OCI-LY3 (cell line): ENCODE measurements around the gene CBLN2.

Experiments
- H2AFZ ChIP-seq: fragments of 200-600, 300-600 bp; shearing (Covaris generic); 2 replicates; pipeline ENCODE4 v1.6.0; 2014; ENCODE audit warnings: antibody characterized with exemption, low read depth, low read length
- H3K27ac ChIP-seq: fragments of 200-600, 300-600 bp; sonication (generic); 2 replicates; pipeline ENCODE4 v1.5.1; 2014; ENCODE audit warnings: mild to moderate bottlenecking, low read length, moderate library complexity, mixed read lengths
- H3K27me3 ChIP-seq: fragments of 200-600, 300-600 bp; sonication (generic); 2 replicates; pipeline ENCODE4 v1.6.1; 2014; ENCODE audit warnings: low read depth, low read length, mixed read lengths
- H3K36me3 ChIP-seq: fragments of 200-600, 300-600 bp; sonication (generic); replicated peaks from 2 replicates; pipeline ENCODE3; 2014; ENCODE audit warnings: low read depth, low read length, mixed read lengths
- H3K4me1 ChIP-seq: fragments of 300-600, 200-600 bp; sonication (generic); 2 replicates; pipeline ENCODE4 v1.6.1; 2014; ENCODE audit warnings: low read length, mixed read lengths
- H3K4me2 ChIP-seq: fragments of 200-600, 300-600 bp; sonication (generic); 2 replicates; pipeline ENCODE4 v1.6.1; 2014; ENCODE audit warnings: low read length, mixed read lengths
- H3K4me3 ChIP-seq: fragments of 300-600, 200-600 bp; sonication (generic); 2 replicates; pipeline ENCODE4 v1.5.1; 2014; ENCODE audit warnings: antibody characterized with exemption, mild to moderate bottlenecking, low read length, moderate library complexity
- H3K79me2 ChIP-seq: fragments of 300-600, 200-600 bp; shearing (Covaris generic); 2 replicates; pipeline ENCODE4 v1.6.1; 2014; ENCODE audit warnings: mild to moderate bottlenecking, low read length, mixed read lengths
- H3K9ac ChIP-seq: fragments of 300-600, 200-600 bp; shearing (Covaris generic); 2 replicates; pipeline ENCODE4 v1.6.0; 2014; ENCODE audit warnings: mild to moderate bottlenecking, low read length, moderate library complexity
- H3K9me3 ChIP-seq: fragments of 200-600, 300-600 bp; shearing (Covaris generic); 2 replicates; pipeline ENCODE4 v1.6.1; 2014; ENCODE audit warnings: low read length, mixed read lengths; ENCODE audit not compliant: insufficient read depth
- H4K20me1 ChIP-seq: fragments of 200-600, 300-600 bp; sonication (generic); 2 replicates; pipeline ENCODE4 v1.6.1; 2016; ENCODE audit warnings: low read length, mixed read lengths; ENCODE audit not compliant: insufficient read depth
- CTCF ChIP-seq: fragments of 200-600, 300-600 bp; sonication (generic); IDR thresholded peaks from 2 replicates; pipeline ENCODE4 v1.5.1; 2014; ENCODE audit warnings: antibody characterized with exemption, low read length, low read depth
- EZH2phosphoT487 ChIP-seq: fragments of 200-600 bp; shearing (Covaris generic); IDR thresholded peaks from 2 replicates; pipeline ENCODE4 v1.6.1; 2018; ENCODE audit warnings: antibody characterized with exemption, mixed run types, low read depth

CBLN2 gene

GRCh38 chr18:72543357-72544055 is 636 bp downstream of the CBLN2 start:
- no peak overlapping the region for H3K27ac ChIP-seq
- peak overlapping the region; percentile 86; the same call in 1 of the 2 replicates for H2AFZ ChIP-seq
- no peaks in the 10 kb centered on the region for H3K9me3 ChIP-seq
- no peak overlapping the region for H3K9ac ChIP-seq
- no peaks in the 10 kb centered on the region for H4K20me1 ChIP-seq
- TF ChIP-seq CTCF (no peak), EZH2phosphoT487 (no peak)
- no peaks in the 10 kb centered on the region for H3K36me3 ChIP-seq
- H3K79me2 ChIP-seq = no peaks in the 10 kb centered on the region
- peaks cover 7% of the 10 kb centered on the region; the same call in 1 of the 2 replicates for H3K27me3 ChIP-seq
- peak overlapping the region; percentile 86 for H3K4me2 ChIP-seq
- no peaks in the 10 kb centered on the region for H3K4me1 ChIP-seq
- peak overlapping the region; percentile 75 for H3K4me3 ChIP-seq

- Histone ChIP-seq H3K79me2 (no peaks in the 10 kb centered on the region), H2AFZ (no peak overlapping the region), H3K27me3 (peaks cover 7% of the 10 kb centered on the region; the same call in 1 of the 2 replicates), H3K4me1 (no peaks in the 10 kb centered on the region), H3K9ac (no peak overlapping the region), H3K36me3 (no peaks in the 10 kb centered on the region), H3K27ac (no peak overlapping the region), H3K4me3 (no peak overlapping the region), H4K20me1 (no peaks in the 10 kb centered on the region), H3K9me3 (no peaks in the 10 kb centered on the region), H3K4me2 (no peak overlapping the region; the same call in 1 of the 2 replicates)
- TF ChIP-seq CTCF (no peak), EZH2phosphoT487 (no peak)
Measured at GRCh38 chr18:72542984-72543356, 1.2 kb downstream of the CBLN2 start.

- Histone ChIP-seq H3K79me2 (no peaks in the 10 kb centered on the region), H4K20me1 (no peaks in the 10 kb centered on the region), H2AFZ (no peak overlapping the region), H3K4me1 (no peaks in the 10 kb centered on the region), H3K4me3 (peak overlapping the region; percentile 65), H3K27ac (no peak overlapping the region), H3K36me3 (no peaks in the 10 kb centered on the region), H3K27me3 (peaks cover 7% of the 10 kb centered on the region; the same call in 1 of the 2 replicates), H3K9ac (no peak overlapping the region), H3K4me2 (peak overlapping the region; percentile 55), H3K9me3 (no peaks in the 10 kb centered on the region)
- TF ChIP-seq CTCF (no peak), EZH2phosphoT487 (no peak)
Measured at GRCh38 chr18:72542342-72542741, 1.8 kb downstream of the CBLN2 start.

- Histone ChIP-seq H3K4me1 (no peaks in the 10 kb centered on the region), H4K20me1 (no peaks in the 10 kb centered on the region), H3K4me3 (peak overlapping the region; percentile 65)
Measured at GRCh38 chr18:72541871-72542332, 2.2 kb downstream of the CBLN2 start.

More at GRCh38 chr18:72541871-72542332, 2.2 kb downstream of the CBLN2 start:
- Histone ChIP-seq H3K4me2 (peak overlapping the region; percentile 55), H3K79me2 (no peaks in the 10 kb centered on the region), H3K27ac (no peak overlapping the region), H3K9ac (no peak overlapping the region), H2AFZ (no peak overlapping the region), H3K9me3 (no peaks in the 10 kb centered on the region), H3K27me3 (peaks cover 7% of the 10 kb centered on the region; the same call in 1 of the 2 replicates), H3K36me3 (no peaks in the 10 kb centered on the region)
- TF ChIP-seq EZH2phosphoT487 (no peak), CTCF (0 out of 2 replicates have a peak, but pooled peaks have one; percentile 6)
